K562 (cell line): ENCODE measurements around the gene DCT.

Experiments
- ZC3H4 ChIP-seq: sonication (generic); formaldehyde crosslinking; IDR thresholded peaks from 2 replicates; pipeline ENCODE4 v1.9.0; 2021; ENCODE audit warnings: missing genetic modification reagents, borderline replicate concordance
- TF ChIP-seq, protein P1 (sequence below), 2 experiments: fragments of 450-650 bp in 1 of 2; sonication (generic) in 1 of 2; formaldehyde crosslinking in 1 of 2; IDR thresholded peaks; 2 replicates each; pipeline versions ENCODE4 v1.7.1 to v1.9.0; 2016 to 2022; ENCODE audit warnings: inconsistent platforms in 1 of 2, mild to moderate bottlenecking in 1 of 2, missing genetic modification reagents in 1 of 2
- TF ChIP-seq, protein P2 (sequence below): fragments of 250-450 bp; sonication (Bioruptor Pico); IDR thresholded peaks from 2 replicates; pipeline ENCODE4 v1.8.0; 2022; ENCODE audit warnings: moderate library complexity, mild to moderate bottlenecking, inconsistent platforms

DNA sequence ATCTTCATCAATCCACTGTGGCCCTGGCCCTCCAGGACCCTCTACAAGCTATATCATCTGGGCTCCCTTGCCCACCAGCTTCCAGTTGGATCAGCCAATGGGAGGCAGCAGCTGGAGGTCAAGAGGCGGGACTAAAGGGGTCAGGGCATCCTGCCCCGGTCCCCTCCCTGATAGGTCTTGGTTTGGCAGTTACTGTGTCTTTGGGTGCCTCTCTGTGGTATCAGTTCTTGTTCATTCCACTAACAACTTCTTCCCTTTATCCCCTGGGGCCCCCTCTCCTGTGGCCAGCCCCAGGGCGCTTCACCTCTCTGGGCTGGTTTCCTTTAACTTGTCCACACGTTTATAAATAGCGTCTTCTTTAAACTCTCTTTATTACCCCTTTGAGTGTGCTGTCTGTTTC lies 83.6 kb downstream of the DCT start:
- TF ChIP-seq ZC3H4 (CRISPR knock-in tag), result no peak
- TF ChIP-seq, protein P1, sequence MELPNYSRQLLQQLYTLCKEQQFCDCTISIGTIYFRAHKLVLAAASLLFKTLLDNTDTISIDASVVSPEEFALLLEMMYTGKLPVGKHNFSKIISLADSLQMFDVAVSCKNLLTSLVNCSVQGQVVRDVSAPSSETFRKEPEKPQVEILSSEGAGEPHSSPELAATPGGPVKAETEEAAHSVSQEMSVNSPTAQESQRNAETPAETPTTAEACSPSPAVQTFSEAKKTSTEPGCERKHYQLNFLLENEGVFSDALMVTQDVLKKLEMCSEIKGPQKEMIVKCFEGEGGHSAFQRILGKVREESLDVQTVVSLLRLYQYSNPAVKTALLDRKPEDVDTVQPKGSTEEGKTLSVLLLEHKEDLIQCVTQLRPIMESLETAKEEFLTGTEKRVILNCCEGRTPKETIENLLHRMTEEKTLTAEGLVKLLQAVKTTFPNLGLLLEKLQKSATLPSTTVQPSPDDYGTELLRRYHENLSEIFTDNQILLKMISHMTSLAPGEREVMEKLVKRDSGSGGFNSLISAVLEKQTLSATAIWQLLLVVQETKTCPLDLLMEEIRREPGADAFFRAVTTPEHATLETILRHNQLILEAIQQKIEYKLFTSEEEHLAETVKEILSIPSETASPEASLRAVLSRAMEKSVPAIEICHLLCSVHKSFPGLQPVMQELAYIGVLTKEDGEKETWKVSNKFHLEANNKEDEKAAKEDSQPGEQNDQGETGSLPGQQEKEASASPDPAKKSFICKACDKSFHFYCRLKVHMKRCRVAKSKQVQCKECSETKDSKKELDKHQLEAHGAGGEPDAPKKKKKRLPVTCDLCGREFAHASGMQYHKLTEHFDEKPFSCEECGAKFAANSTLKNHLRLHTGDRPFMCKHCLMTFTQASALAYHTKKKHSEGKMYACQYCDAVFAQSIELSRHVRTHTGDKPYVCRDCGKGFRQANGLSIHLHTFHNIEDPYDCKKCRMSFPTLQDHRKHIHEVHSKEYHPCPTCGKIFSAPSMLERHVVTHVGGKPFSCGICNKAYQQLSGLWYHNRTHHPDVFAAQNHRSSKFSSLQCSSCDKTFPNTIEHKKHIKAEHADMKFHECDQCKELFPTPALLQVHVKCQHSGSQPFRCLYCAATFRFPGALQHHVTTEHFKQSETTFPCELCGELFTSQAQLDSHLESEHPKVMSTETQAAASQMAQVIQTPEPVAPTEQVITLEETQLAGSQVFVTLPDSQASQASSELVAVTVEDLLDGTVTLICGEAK (IDR thresholded peaks at IDR 0.05), result no peak
- TF ChIP-seq, protein P1 (CRISPR knock-in tag; IDR thresholded peaks at IDR 0.05), result no peak
- TF ChIP-seq, protein P2, sequence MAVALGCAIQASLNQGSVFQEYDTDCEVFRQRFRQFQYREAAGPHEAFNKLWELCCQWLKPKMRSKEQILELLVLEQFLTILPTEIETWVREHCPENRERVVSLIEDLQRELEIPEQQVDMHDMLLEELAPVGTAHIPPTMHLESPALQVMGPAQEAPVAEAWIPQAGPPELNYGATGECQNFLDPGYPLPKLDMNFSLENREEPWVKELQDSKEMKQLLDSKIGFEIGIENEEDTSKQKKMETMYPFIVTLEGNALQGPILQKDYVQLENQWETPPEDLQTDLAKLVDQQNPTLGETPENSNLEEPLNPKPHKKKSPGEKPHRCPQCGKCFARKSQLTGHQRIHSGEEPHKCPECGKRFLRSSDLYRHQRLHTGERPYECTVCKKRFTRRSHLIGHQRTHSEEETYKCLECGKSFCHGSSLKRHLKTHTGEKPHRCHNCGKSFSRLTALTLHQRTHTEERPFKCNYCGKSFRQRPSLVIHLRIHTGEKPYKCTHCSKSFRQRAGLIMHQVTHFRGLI (CRISPR knock-in tag), result no peak
